ENCODE measurements around the gene IGFBP3. TPM values are rescaled to one million over a fixed set of nuclear protein-coding genes. Genes with fewer than 3 reads are reported as not detected.

Gene IGFBP3
- total and polyA plus RNA-seq, 2 of the 13 experiments (the other 11 are each of a cell fraction or from before 2014, with no cell fraction given): 57.5 TPM; not detected in 1

- TF ChIP-seq ZBTB3 (CRISPR knock-in tag; IDR thresholded peaks at IDR 0.05; ENCODE audit: borderline replicate concordance, low read depth) (peak; percentile 30; the same call in 1 of the 2 replicates), ZNF333 (CRISPR knock-in tag; IDR thresholded peaks at IDR 0.05; ENCODE audit: borderline replicate concordance) (no peak), CTCF (CRISPR knock-in tag; IDR thresholded peaks at IDR 0.05) (no peak), ELF4 (CRISPR knock-in tag; IDR thresholded peaks at IDR 0.05; ENCODE audit: borderline replicate concordance) (no peak), ATF5 (CRISPR knock-in tag; IDR thresholded peaks at IDR 0.05; ENCODE audit: low read depth) (peak; percentile 96), ZNF33B (CRISPR knock-in tag; IDR thresholded peaks at IDR 0.05) (no peak), ZZZ3 (CRISPR knock-in tag; IDR thresholded peaks at IDR 0.05; ENCODE audit: borderline replicate concordance) (0 out of 2 replicates have a peak, but pooled peaks have one; percentile 39), NFE2 (CRISPR knock-in tag; IDR thresholded peaks at IDR 0.05) (no peak), ZFP36L2 (CRISPR knock-in tag; IDR thresholded peaks at IDR 0.05) (no peak), KAT2B (IDR thresholded peaks at IDR 0.05; ENCODE audit: borderline replicate concordance, low read depth, low read length) (no peak), FOXJ3 (CRISPR knock-in tag; IDR thresholded peaks at IDR 0.05; ENCODE audit: borderline replicate concordance) (no peak), GTF2F1 (IDR thresholded peaks at IDR 0.05; ENCODE audit: low read length) (no peak), HOMEZ (CRISPR knock-in tag; IDR thresholded peaks at IDR 0.05; ENCODE audit: low read depth) (no peak), IRF1 (CRISPR knock-in tag; IDR thresholded peaks at IDR 0.05; ENCODE audit: low read depth) (0 out of 2 replicates have a peak, but pooled peaks have one; percentile 33), GLMP (CRISPR knock-in tag; IDR thresholded peaks at IDR 0.05; ENCODE audit: borderline replicate concordance) (peak; percentile 81; the same call in 1 of the 2 replicates), ZBTB38 (CRISPR knock-in tag; IDR thresholded peaks at IDR 0.05) (no peak), NFE2L2 (IDR thresholded peaks at IDR 0.05; ENCODE audit: low read length) (no peak), TEF (CRISPR knock-in tag; IDR thresholded peaks at IDR 0.05) (no peak), IKZF5 (CRISPR knock-in tag; IDR thresholded peaks at IDR 0.05) (peak; percentile 2; the same call in 1 of the 2 replicates), EHMT2 (IDR thresholded peaks at IDR 0.05; ENCODE audit: borderline replicate concordance, low read depth, low read length) (no peak)
Observed at GRCh38 chr7:45893996-45894664, 26.9 kb downstream of the IGFBP3 start (continued).

Data from HepG2 (cell line).